ENCODE data around the gene TTC9. TPM values are rescaled to one million over a fixed set of nuclear protein-coding genes. Genes with fewer than 3 reads are reported as not detected.

The TTC9 gene
- total RNA-seq, 1 experiment from 2014 or later = 3.6 TPM

DNA sequence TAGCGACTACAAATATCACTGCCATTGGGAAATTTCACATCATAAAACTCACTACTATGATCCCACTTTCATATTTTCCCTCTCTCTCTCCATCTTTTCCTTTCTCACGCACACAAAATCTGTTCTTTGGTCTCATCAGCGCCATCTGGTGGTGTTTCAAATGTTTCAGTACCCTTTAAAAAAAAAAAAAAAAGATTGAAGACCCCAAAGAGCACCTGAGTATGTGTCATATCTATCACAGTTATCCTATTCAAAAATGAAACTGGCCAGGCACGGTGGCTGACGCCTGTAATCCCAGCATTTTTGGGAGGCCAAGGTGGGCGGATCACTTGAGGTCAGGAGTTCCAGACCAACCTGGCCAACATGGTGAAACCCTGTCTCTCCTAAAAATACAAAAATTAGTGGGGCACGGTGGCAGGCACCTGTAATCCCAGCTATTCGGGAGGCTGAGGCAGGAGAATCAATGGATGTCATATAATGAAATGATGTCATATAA is 72.4 kb downstream of the TTC9 start:
- ATAC-seq (peak; percentile 30; the same call in 1 of the 2 replicates), DNase-seq (peak; percentile 73)
- Histone ChIP-seq H3K4me2 (ENCODE audit: low read length) (peak overlapping the region; percentile 13; the same call in 1 of the 2 replicates), H3K9me3 (ENCODE audit: low read length) (no peaks in the 10 kb centered on the region), H3F3A (ENCODE audit: low read length, unreplicated experiment) (no peaks in the 10 kb centered on the region), H3K27ac (ENCODE audit: low read length) (no peak overlapping the region), H2AFZ (ENCODE audit: low read length) (peak overlapping the region; percentile 60), H3K9ac (ENCODE audit: low read length) (no peak overlapping the region), H3K4me1 (ENCODE audit: insufficient read depth, low read length) (peaks cover 23% of the 10 kb centered on the region), H3K36me3 (ENCODE audit: low read depth, low read length) (no peaks in the 10 kb centered on the region), H4K20me1 (ENCODE audit: low read length) (no peaks in the 10 kb centered on the region), H3K79me2 (ENCODE audit: low read length) (no peaks in the 10 kb centered on the region), H3K4me3 (ENCODE audit: low read length) (no peak overlapping the region), H3K27me3 (ENCODE audit: low read length) (no peaks in the 10 kb centered on the region), H3K9me2 (replicated peaks; ENCODE audit: low read length) (no peaks in the 10 kb centered on the region)
- CTCF ChIA-PET = interaction anchor here (0.6 to 0.7 kb wide), 4 partner anchors 12 to 108 kb away, joined by 3 to 6 read pairs (median 4); partner anchors contain the start of gene MAP3K9
- no TSS peak for BruUV-seq (replicated peaks)
- POLR2A ChIA-PET (ENCODE audit: unreplicated experiment) = no interaction called here
- TF ChIP-seq, protein P1, sequence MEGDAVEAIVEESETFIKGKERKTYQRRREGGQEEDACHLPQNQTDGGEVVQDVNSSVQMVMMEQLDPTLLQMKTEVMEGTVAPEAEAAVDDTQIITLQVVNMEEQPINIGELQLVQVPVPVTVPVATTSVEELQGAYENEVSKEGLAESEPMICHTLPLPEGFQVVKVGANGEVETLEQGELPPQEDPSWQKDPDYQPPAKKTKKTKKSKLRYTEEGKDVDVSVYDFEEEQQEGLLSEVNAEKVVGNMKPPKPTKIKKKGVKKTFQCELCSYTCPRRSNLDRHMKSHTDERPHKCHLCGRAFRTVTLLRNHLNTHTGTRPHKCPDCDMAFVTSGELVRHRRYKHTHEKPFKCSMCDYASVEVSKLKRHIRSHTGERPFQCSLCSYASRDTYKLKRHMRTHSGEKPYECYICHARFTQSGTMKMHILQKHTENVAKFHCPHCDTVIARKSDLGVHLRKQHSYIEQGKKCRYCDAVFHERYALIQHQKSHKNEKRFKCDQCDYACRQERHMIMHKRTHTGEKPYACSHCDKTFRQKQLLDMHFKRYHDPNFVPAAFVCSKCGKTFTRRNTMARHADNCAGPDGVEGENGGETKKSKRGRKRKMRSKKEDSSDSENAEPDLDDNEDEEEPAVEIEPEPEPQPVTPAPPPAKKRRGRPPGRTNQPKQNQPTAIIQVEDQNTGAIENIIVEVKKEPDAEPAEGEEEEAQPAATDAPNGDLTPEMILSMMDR (conservative IDR thresholded peaks at IDR 0.05; ENCODE audit: low read depth, low read length) = peak; percentile 88
- no peak for TF ChIP-seq EZH2 (IDR thresholded peaks at IDR 0.05; ENCODE audit: low read length, unreplicated experiment)
- intact Hi-C loops (cut with micrococcal nuclease) = loop anchor here (1.0 to 10.0 kb wide), 7 partner anchors 17 to 669 kb away; partner anchors contain the start of gene TTC9

DNA sequence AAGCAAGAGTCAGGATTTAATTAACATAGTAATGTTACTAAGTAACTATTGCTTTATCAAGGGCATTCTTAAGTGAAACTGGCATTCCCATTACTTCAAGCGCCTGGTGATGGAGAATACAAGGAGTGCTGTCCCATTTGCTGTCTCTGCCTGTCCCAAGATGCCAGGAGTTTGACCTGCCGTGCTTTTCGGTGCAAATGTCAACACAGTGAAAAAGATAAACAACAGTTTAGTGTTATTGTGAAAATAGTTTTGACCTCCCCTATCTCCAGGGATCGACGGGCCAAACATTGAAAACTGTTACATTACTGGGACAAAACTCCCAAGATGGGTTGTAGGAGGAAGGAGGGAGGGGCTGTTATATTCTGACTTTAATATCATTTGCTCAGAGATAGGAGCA is 74.8 kb downstream of the TTC9 start:
- TF ChIP-seq, protein P1 (conservative IDR thresholded peaks at IDR 0.05; ENCODE audit: low read depth, low read length) = no peak
- TF ChIP-seq EZH2phosphoT487 (IDR thresholded peaks at IDR 0.05; ENCODE audit: borderline replicate concordance, low read length) = no peak
- no peak for TF ChIP-seq EZH2 (IDR thresholded peaks at IDR 0.05; ENCODE audit: low read length, unreplicated experiment)
- DNase-seq (no peak), ATAC-seq (no peak)
- Histone ChIP-seq H3K4me3 (ENCODE audit: low read length) (no peak overlapping the region), H3K36me3 (ENCODE audit: low read depth, low read length) (no peaks in the 10 kb centered on the region), H3K27me3 (ENCODE audit: low read length) (no peaks in the 10 kb centered on the region), H3K79me2 (ENCODE audit: low read length) (no peaks in the 10 kb centered on the region), H3K9me2 (replicated peaks; ENCODE audit: low read length) (no peaks in the 10 kb centered on the region), H4K20me1 (ENCODE audit: low read length) (no peaks in the 10 kb centered on the region), H2AFZ (ENCODE audit: low read length) (no peak overlapping the region), H3K4me1 (ENCODE audit: insufficient read depth, low read length) (peaks cover 14% of the 10 kb centered on the region; the same call in 1 of the 2 replicates), H3K27ac (ENCODE audit: low read length) (no peak overlapping the region), H3K9ac (ENCODE audit: low read length) (no peak overlapping the region), H3K9me3 (ENCODE audit: low read length) (no peaks in the 10 kb centered on the region), H3K4me2 (ENCODE audit: low read length) (no peak overlapping the region), H3F3A (ENCODE audit: low read length, unreplicated experiment) (no peaks in the 10 kb centered on the region)
- CTCF ChIA-PET = no interaction called here
- intact Hi-C loops (cut with micrococcal nuclease) = loop anchor here (10.0 kb wide), 2 partner anchors 258 to 672 kb away; no protein-coding TSS in a partner anchor
- POLR2A ChIA-PET (ENCODE audit: unreplicated experiment) = no interaction called here
- no TSS peak for BruUV-seq (replicated peaks)

DNA sequence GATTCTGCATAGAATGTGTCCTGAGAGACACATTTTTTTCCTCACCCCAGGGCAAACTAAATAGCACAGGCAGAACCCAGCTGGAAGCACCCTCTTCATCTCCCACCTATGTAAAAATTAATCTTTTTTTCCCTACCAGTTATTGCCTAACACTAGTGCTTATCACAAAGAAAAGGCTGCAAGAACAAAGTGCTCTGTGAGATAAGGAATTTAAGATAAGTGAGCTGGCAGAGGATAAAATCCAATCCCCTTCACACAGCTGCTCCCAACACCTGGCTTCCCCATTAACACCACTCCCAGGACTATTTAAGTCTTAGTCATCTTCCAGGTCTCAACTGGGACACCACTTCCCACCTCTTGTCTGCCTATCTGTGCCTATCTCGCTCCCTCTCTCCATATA is 75.2 kb downstream of the TTC9 start:
- Histone ChIP-seq H3K4me3 (ENCODE audit: low read length) (no peak overlapping the region), H3K79me2 (ENCODE audit: low read length) (no peaks in the 10 kb centered on the region), H2AFZ (ENCODE audit: low read length) (no peak overlapping the region), H3K27ac (ENCODE audit: low read length) (no peak overlapping the region), H3K9me3 (ENCODE audit: low read length) (no peaks in the 10 kb centered on the region), H3K27me3 (ENCODE audit: low read length) (no peaks in the 10 kb centered on the region), H3K4me1 (ENCODE audit: insufficient read depth, low read length) (peaks cover 14% of the 10 kb centered on the region; the same call in 1 of the 2 replicates), H3K9ac (ENCODE audit: low read length) (no peak overlapping the region), H3K4me2 (ENCODE audit: low read length) (no peak overlapping the region), H3K36me3 (ENCODE audit: low read depth, low read length) (no peaks in the 10 kb centered on the region), H3K9me2 (replicated peaks; ENCODE audit: low read length) (no peaks in the 10 kb centered on the region), H4K20me1 (ENCODE audit: low read length) (no peaks in the 10 kb centered on the region), H3F3A (ENCODE audit: low read length, unreplicated experiment) (no peaks in the 10 kb centered on the region)
- ChIA-PET CTCF (interaction anchor here (0.6 kb wide), 1 partner anchor 21 kb away, joined by 3 read pairs; no protein-coding TSS in a partner anchor), POLR2A (ENCODE audit: unreplicated experiment) (no interaction called here)
- TF ChIP-seq, protein P1 (conservative IDR thresholded peaks at IDR 0.05; ENCODE audit: low read depth, low read length) = no peak
- TF ChIP-seq EZH2phosphoT487 (IDR thresholded peaks at IDR 0.05; ENCODE audit: borderline replicate concordance, low read length) = no peak
- ATAC-seq = no peak
- DNase-seq = no peak
- no TSS peak for BruUV-seq (replicated peaks)
- intact Hi-C loops (cut with micrococcal nuclease) = loop anchor here (10.0 kb wide), 2 partner anchors 258 to 672 kb away; no protein-coding TSS in a partner anchor
